Measurements from ENCODE around the gene ATXN7L1.

- TF ChIP-seq CTCF (IDR thresholded peaks at IDR 0.05) (no peak), POLR2A (IDR thresholded peaks at IDR 0.05) (no peak), POLR2AphosphoS5 (IDR thresholded peaks at IDR 0.05) (no peak), EP300 (IDR thresholded peaks at IDR 0.05; ENCODE audit: low read depth) (no peak)
These were observed 88.0 kb downstream of the ATXN7L1 start for GRCh38 chr7:105788356-105788755.
